Ovary (tissue), 3 donors: ENCODE measurements around the gene ST7.

ENCODE experiments used
- EP300 ChIP-seq: sonication (generic); formaldehyde crosslinking; IDR thresholded peaks from one replicate; pipeline ENCODE4 v1.6.1; 2017; ENCODE audit warnings: antibody characterized with exemption
- POLR2A ChIP-seq: fragments of 450-650 bp; IDR thresholded peaks from one replicate; pipeline ENCODE4 v1.6.1; 2017; ENCODE audit warnings: antibody characterized with exemption, mild to moderate bottlenecking, moderate library complexity
- TF ChIP-seq, protein P1 (sequence below), 3 donors: fragments of 450-650 bp in 2 of 3; fragments of 200-600 bp in 1 of 3; IDR thresholded peaks; one replicate each; pipeline versions ENCODE4 v1.5.1 to v1.8.0; 2016 to 2022; ENCODE audit warnings: antibody characterized with exemption in 3 of 3, mild to moderate bottlenecking in 1 of 3
- donor health status: DM: no; HTN: no; CAD: no.

DNA sequence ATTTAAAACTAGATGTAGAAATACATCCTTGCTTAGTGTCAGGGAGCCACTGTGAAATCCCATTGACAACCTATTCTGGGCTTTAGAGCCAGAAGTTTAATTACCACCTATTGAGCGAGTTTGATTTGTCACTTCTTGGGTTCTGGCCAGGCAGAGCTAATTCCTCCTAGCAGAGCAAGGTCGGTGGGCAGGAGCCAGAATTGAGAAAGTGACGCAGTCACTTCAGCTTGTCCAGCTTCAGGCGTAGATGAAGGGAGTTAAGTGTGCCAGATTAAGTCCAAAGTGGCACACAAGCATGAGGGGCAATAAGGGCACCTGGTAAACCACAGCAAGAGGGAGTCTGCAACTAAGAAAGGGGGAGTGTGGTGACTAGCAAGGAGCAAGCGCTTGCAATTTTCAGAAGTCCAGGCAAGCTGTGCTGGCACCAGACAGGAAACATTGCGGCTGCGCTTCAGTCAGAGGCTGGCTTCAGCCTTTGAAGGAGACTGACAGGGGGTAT is 119.4 kb downstream of the ST7 start:
- TF ChIP-seq, protein P1, sequence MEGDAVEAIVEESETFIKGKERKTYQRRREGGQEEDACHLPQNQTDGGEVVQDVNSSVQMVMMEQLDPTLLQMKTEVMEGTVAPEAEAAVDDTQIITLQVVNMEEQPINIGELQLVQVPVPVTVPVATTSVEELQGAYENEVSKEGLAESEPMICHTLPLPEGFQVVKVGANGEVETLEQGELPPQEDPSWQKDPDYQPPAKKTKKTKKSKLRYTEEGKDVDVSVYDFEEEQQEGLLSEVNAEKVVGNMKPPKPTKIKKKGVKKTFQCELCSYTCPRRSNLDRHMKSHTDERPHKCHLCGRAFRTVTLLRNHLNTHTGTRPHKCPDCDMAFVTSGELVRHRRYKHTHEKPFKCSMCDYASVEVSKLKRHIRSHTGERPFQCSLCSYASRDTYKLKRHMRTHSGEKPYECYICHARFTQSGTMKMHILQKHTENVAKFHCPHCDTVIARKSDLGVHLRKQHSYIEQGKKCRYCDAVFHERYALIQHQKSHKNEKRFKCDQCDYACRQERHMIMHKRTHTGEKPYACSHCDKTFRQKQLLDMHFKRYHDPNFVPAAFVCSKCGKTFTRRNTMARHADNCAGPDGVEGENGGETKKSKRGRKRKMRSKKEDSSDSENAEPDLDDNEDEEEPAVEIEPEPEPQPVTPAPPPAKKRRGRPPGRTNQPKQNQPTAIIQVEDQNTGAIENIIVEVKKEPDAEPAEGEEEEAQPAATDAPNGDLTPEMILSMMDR (IDR thresholded peaks at IDR 0.05): no peak
- TF ChIP-seq POLR2A: no peak
- TF ChIP-seq EP300: no peak
